SK-N-SH (cell line): Measurements from ENCODE around the gene DDX1. TPM values are rescaled to one million over a fixed set of nuclear protein-coding genes. Genes with fewer than 3 reads are reported as not detected.

Experiments used
- CTCF ChIA-PET: fragments of 300-600, 350-600 bp; formaldehyde crosslinking; extraction: SDS; loops from one replicate; lab custom pipeline; 2021; lab: Yijun Ruan, JAX
- POLR2A ChIA-PET: fragments of 350-600 bp; sonication (Branson Sonifier 250); formaldehyde crosslinking; extraction: SDS; loops from one replicate; lab custom pipeline; 2020; ENCODE audit warnings: antibody characterized with exemption, inconsistent platforms; lab: Yijun Ruan, JAX
- DNase-seq: peaks from one replicate; pipeline ENCODE4 v3.0.0; 2012
- H2AFZ ChIP-seq: fragments of 200-600 bp; sonication (generic); 2 replicates; pipeline ENCODE4 v1.8.1; 2016; ENCODE audit warnings: antibody characterized with exemption, mild to moderate bottlenecking, low read depth
- H3F3A ChIP-seq: fragments of 200-600 bp; sonication (generic); replicated peaks from 2 replicates; pipeline ENCODE3; 2016; ENCODE audit warnings: antibody characterized with exemption, mild to moderate bottlenecking; ENCODE audit not compliant: insufficient read depth
- H3K27ac ChIP-seq, 2 experiments: fragments of 200-500 bp in 1 of 2; fragments of 200-600 bp in 1 of 2; sonication (Bioruptor generic) in 1 of 2; sonication (generic), shearing (Covaris generic) in 1 of 2; 2 replicates each; pipeline versions ENCODE4 v1.5.1 to v1.6.1; 2014 to 2016; ENCODE audit warnings: low read depth in 2 of 2, inconsistent platforms in 1 of 2, low read length in 1 of 2, mild to moderate bottlenecking in 1 of 2, mixed read lengths in 1 of 2
- H3K27me3 ChIP-seq: fragments of 200-600 bp; sonication (generic), shearing (Covaris generic); 2 replicates; pipeline ENCODE4 v1.6.1; 2016; ENCODE audit warnings: mixed run types; ENCODE audit not compliant: insufficient read depth
- H3K36me3 ChIP-seq, 2 experiments: fragments of 200-500 bp in 1 of 2; fragments of 200-600 bp in 1 of 2; sonication (Bioruptor generic) in 1 of 2; sonication (generic) in 1 of 2; replicated peaks in 1 of 2; 2 replicates each; pipeline versions ENCODE3 to v1.5.1; 2014 to 2016; ENCODE audit warnings: low read length in 1 of 2, mild to moderate bottlenecking in 1 of 2; ENCODE audit not compliant: insufficient read depth in 2 of 2, control insufficient read depth in 1 of 2
- H3K4me1 ChIP-seq, 2 experiments: fragments of 200-500 bp in 1 of 2; fragments of 200-600 bp in 1 of 2; sonication (Bioruptor generic) in 1 of 2; sonication (generic), shearing (Covaris generic) in 1 of 2; 2 replicates each; pipeline versions ENCODE4 v1.5.1 to v1.6.1; 2014 to 2016; ENCODE audit warnings: low read depth in 1 of 2, low read length in 1 of 2, mixed run types in 1 of 2; ENCODE audit not compliant: insufficient read depth in 2 of 2, control insufficient read depth in 1 of 2
- H3K4me2 ChIP-seq: fragments of 200-600 bp; sonication (generic), shearing (Covaris generic); 2 replicates; pipeline ENCODE4 v1.6.1; 2017; ENCODE audit warnings: mixed run types
- H3K4me3 ChIP-seq, 2 experiments: fragments of 200-500 bp in 1 of 2; fragments of 200-600 bp in 1 of 2; sonication (Bioruptor generic) in 1 of 2; sonication (generic), shearing (Covaris generic) in 1 of 2; 2 replicates each; pipeline versions ENCODE4 v1.5.1 to v1.8.1; 2014 to 2016; ENCODE audit warnings: low read depth in 2 of 2, inconsistent platforms in 1 of 2, low read length in 1 of 2, mild to moderate bottlenecking in 1 of 2, mixed read lengths in 1 of 2, moderate library complexity in 1 of 2
- H3K79me2 ChIP-seq: fragments of 200-600 bp; sonication (generic); 2 replicates; pipeline ENCODE4 v1.8.1; 2017; ENCODE audit warnings: mild to moderate bottlenecking; ENCODE audit not compliant: insufficient read depth
- H3K9ac ChIP-seq: fragments of 200-600 bp; sonication (generic); 2 replicates; pipeline ENCODE4 v1.6.1; 2017; ENCODE audit warnings: mixed run types
- H3K9me2 ChIP-seq: fragments of 200-600 bp; sonication (generic); 2 replicates; pipeline ENCODE4 v1.6.1; 2017; ENCODE audit warnings: mixed run types
- H3K9me3 ChIP-seq: fragments of 200-600 bp; sonication (generic); 2 replicates; pipeline ENCODE4 v1.6.1; 2017; ENCODE audit warnings: mixed run types, mild to moderate bottlenecking, moderate library complexity
- H4K20me1 ChIP-seq: fragments of 200-600 bp; sonication (generic); 2 replicates; pipeline ENCODE4 v1.6.1; 2017; ENCODE audit warnings: mild to moderate bottlenecking, mixed run types; ENCODE audit not compliant: insufficient read depth
- CHD2 ChIP-seq: fragments of 150-350 bp; IDR thresholded peaks from 2 replicates; pipeline ENCODE4 v1.6.1; 2018; ENCODE audit warnings: low read length; ENCODE audit not compliant: partially characterized antibody
- ELF1 ChIP-seq: IDR thresholded peaks from 2 replicates; pipeline ENCODE4 v1.4.0; 2012
- EP300 ChIP-seq, 2 experiments: IDR thresholded peaks; 2 replicates each; pipeline versions ENCODE4 v1.4.0 to v1.6.1; 2012; ENCODE audit warnings: borderline replicate concordance in 1 of 2, low read depth in 1 of 2, low read length in 1 of 2
- FOXM1 ChIP-seq: IDR thresholded peaks from 2 replicates; pipeline ENCODE4 v1.4.0; 2012; ENCODE audit warnings: low read depth, mild to moderate bottlenecking
- GATA2 ChIP-seq: sonication (generic); formaldehyde crosslinking; IDR thresholded peaks from 2 replicates; pipeline ENCODE4 v1.5.0; 2020; ENCODE audit warnings: mild to moderate bottlenecking, missing genetic modification reagents
- JUND ChIP-seq: IDR thresholded peaks from 2 replicates; pipeline ENCODE4 v1.4.0; 2012
- MAX ChIP-seq: IDR thresholded peaks from 2 replicates; pipeline ENCODE4 v1.4.0; 2012; ENCODE audit warnings: low read depth
- NRF1 ChIP-seq: IDR thresholded peaks from 2 replicates; pipeline ENCODE4 v1.6.1; 2012; ENCODE audit warnings: low read depth, mild to moderate bottlenecking, low read length
- POLR2AphosphoS5 ChIP-seq: IDR thresholded peaks from 2 replicates; pipeline ENCODE4 v1.6.1; 2012; ENCODE audit warnings: low read depth, low read length
- RAD21 ChIP-seq: IDR thresholded peaks from 2 replicates; pipeline ENCODE4 v1.6.1; 2012; ENCODE audit warnings: mild to moderate bottlenecking, low read length
- RFX5 ChIP-seq: IDR thresholded peaks from 2 replicates; pipeline ENCODE4 v1.6.1; 2012; ENCODE audit warnings: mild to moderate bottlenecking, improper control_type of control experiment, low read length
- TCF12 ChIP-seq: IDR thresholded peaks from 2 replicates; pipeline ENCODE4 v1.4.0; 2012
- TEAD4 ChIP-seq: IDR thresholded peaks from 2 replicates; pipeline ENCODE4 v1.4.0; 2012; ENCODE audit warnings: mild to moderate bottlenecking, borderline replicate concordance; ENCODE audit not compliant: insufficient read depth
- USF2 ChIP-seq: fragments of 150-350 bp; IDR thresholded peaks from 2 replicates; pipeline ENCODE4 v1.6.1; 2017; ENCODE audit warnings: antibody characterized with exemption, low read length, low read depth, borderline replicate concordance
- YY1 ChIP-seq: IDR thresholded peaks from 2 replicates; pipeline ENCODE4 v1.4.0; 2012; ENCODE audit warnings: low read depth, mild to moderate bottlenecking
- ZBTB33 ChIP-seq: IDR thresholded peaks from 2 replicates; pipeline ENCODE4 v1.4.0; 2012; ENCODE audit warnings: low read depth, borderline replicate concordance
- WGBS: methylation state at CpG from one replicate; pipeline ENCODE4 v1.1.6; 2017; ENCODE audit warnings: low lambda C conversion rate; 5-methylcytosine and 5-hydroxymethylcytosine counted together
- polyA plus RNA-seq, 3 experiments: library from polyadenylated mRNA; depleted of rRNA; stranded (reverse); fragments of >200 nt; gene quantifications; 2 replicates each; pipeline ENCODE4 v1.2.3, GENCODE V29; 2012

The DDX1 gene
- polyA plus RNA-seq, 1 of the 3 experiments (the other 2 are of a cell fraction) = 54.5 TPM

GRCh38 chr2:15673919-15674636 is 82.4 kb downstream of the DDX1 start:
- no peak for DNase-seq
- H3K9ac ChIP-seq = no peak overlapping the region
- H3K36me3 ChIP-seq = no peaks in the 10 kb centered on the region
- H3K9me3 ChIP-seq = no peaks in the 10 kb centered on the region
- TF ChIP-seq CHD2 (no peak), RAD21 (no peak), RFX5 (no peak), POLR2AphosphoS5 (no peak), NRF1 (no peak), JUND (no peak), GATA2 (CRISPR knock-in tag) (no peak), TCF12 (no peak), USF2 (no peak)
- TF ChIP-seq, all 33 proteins: peak for 0
- 42% methylated on average over 7 of the region's 7 CpGs for WGBS
- ChIA-PET POLR2A (no interaction called here), CTCF (no interaction called here)
- Histone ChIP-seq H3K79me2 (no peaks in the 10 kb centered on the region), H3K4me1 (peaks cover 0 to 19% of the 10 kb centered on the region in 2 experiments; a peak in 1 of 4 replicates), H3K9me2 (no peaks in the 10 kb centered on the region), H3K4me2 (no peak overlapping the region), H3K4me3 (no peak overlapping the region), H2AFZ (no peak overlapping the region), H3F3A (no peaks in the 10 kb centered on the region), H3K27ac (no peak overlapping the region), H4K20me1 (no peaks in the 10 kb centered on the region), H3K27me3 (no peaks in the 10 kb centered on the region)

- Histone ChIP-seq H3K9me3 (no peaks in the 10 kb centered on the region), H3K36me3 (no peaks in the 10 kb centered on the region), H2AFZ (no peak overlapping the region), H3K4me2 (no peak overlapping the region), H3K27me3 (no peaks in the 10 kb centered on the region), H3K79me2 (no peaks in the 10 kb centered on the region), H3K27ac (no peak overlapping the region), H3K4me1 (peaks cover 0 to 19% of the 10 kb centered on the region in 2 experiments; a peak in 1 of 4 replicates), H3K9ac (no peak overlapping the region), H3K4me3 (no peak overlapping the region), H4K20me1 (no peaks in the 10 kb centered on the region), H3F3A (no peaks in the 10 kb centered on the region), H3K9me2 (no peaks in the 10 kb centered on the region)
- 60% methylated on average over 16 of the region's 16 CpGs for WGBS
- no peak for DNase-seq
- TF ChIP-seq TCF12 = no peak
- no peak for TF ChIP-seq ELF1
- no peak for TF ChIP-seq YY1
- no peak for TF ChIP-seq CHD2
- no peak for TF ChIP-seq MAX
- TF ChIP-seq JUND = no peak
- no peak for TF ChIP-seq TEAD4
- TF ChIP-seq FOXM1 = no peak
- TF ChIP-seq POLR2AphosphoS5 = no peak
- no peak for TF ChIP-seq RFX5
- no peak for TF ChIP-seq EP300 (IDR thresholded peaks at IDR 0.05; ENCODE audit: borderline replicate concordance in 1 of 2, low read depth in 1 of 2, low read length in 1 of 2)
- no peak for TF ChIP-seq ZBTB33
- CTCF ChIA-PET = interaction anchor here (1.7 kb wide), 1 partner anchor 37 kb away, joined by 4 read pairs; no protein-coding TSS in a partner anchor
- POLR2A ChIA-PET = no interaction called here
Measured at GRCh38 chr2:15674637-15675455, 83.2 kb downstream of the DDX1 start.
